HFF-Myc (cell line): ENCODE data around the gene NSUN6.

Source experiments
- DNase-seq: peaks from one replicate; pipeline ENCODE4 v3.0.0-alpha.2; 2011; ENCODE audit warnings: low read depth; ENCODE audit errors: extremely low read depth
- H3K4me3 ChIP-seq: replicated peaks from 2 replicates; pipeline ENCODE4 v1.5.1; 2011; ENCODE audit warnings: low read depth, mild to moderate bottlenecking, control low read depth, low read length
- CTCF ChIP-seq: IDR thresholded peaks from 2 replicates; pipeline ENCODE4 v1.5.1; 2012; ENCODE audit warnings: mild to moderate bottlenecking, low read depth, low read length, control low read depth; ENCODE audit errors: missing control alignments

NSUN6 gene

GRCh38 chr10:18675086-18675801 lies 23.9 kb upstream of the NSUN6 start:
- DNase-seq: no peak
- TF ChIP-seq CTCF: no peak
- H3K4me3 ChIP-seq: no peak overlapping the region

GRCh38 chr10:18668026-18668425 lies 16.6 kb upstream of the NSUN6 start:
- no peak for TF ChIP-seq CTCF
- DNase-seq: no peak
- H3K4me3 ChIP-seq: no peak overlapping the region

- H3K4me3 ChIP-seq: no peak overlapping the region
- DNase-seq: no peak
- no peak for TF ChIP-seq CTCF
Observed at GRCh38 chr10:18666810-18667209, 15.4 kb upstream of the NSUN6 start.

- TF ChIP-seq CTCF: no peak
- DNase-seq: no peak
- no peak overlapping the region for H3K4me3 ChIP-seq
Observed at GRCh38 chr10:18665815-18666558, 14.6 kb upstream of the NSUN6 start.

GRCh38 chr10:18664841-18665478 lies 13.6 kb upstream of the NSUN6 start:
- no peak for DNase-seq
- no peak for TF ChIP-seq CTCF
- H3K4me3 ChIP-seq: no peak overlapping the region

- peak overlapping the region; percentile 94 for H3K4me3 ChIP-seq
- no peak for TF ChIP-seq CTCF
- DNase-seq: no peak
Observed at GRCh38 chr10:18660816-18661431, 9.5 kb upstream of the NSUN6 start.
